HG03045 (cell line): ENCODE measurements around the gene ACSM5.

Experiments used
- ATAC-seq: cut with Tn5 transposase; IDR thresholded peaks from one replicate; pipeline ENCODE4 v1.9.1; 2021; ENCODE audit warnings: mild to moderate bottlenecking, moderate library complexity; ENCODE audit not compliant: unreplicated experiment

Gene ACSM5

GRCh38 chr16:20409398-20410120 lies at the start of gene ACSM5:
ACSM5 (plus strand) TSS chr16:20409534; CDS start chr16:20411485, 1,951 bp downstream.
- ATAC-seq: no peak

DNA sequence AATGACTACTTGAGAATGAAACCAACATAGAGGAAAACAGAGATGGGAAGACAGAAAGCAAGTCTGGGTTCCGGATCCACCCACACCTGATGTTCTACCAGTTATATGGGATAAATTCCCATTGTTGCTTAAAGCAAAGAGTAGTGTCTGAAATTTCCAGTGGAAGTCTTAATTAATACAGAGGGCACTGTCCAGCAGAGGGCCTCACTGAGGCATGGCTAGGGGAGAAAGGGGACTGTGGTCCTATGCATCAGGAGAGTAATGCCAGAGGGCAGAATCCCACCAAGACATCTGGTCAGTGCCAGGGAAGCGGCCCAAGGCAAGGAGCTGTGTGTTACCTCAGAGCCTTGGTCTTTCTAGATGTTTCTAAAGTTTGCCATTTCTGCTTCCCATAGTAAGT lies 49.3 kb upstream of the ACSM5 start:
- ATAC-seq: no peak

GRCh38 chr16:20363191-20363590 lies 46.1 kb upstream of the ACSM5 start:
- ATAC-seq: no peak

GRCh38 chr16:20364051-20364450 lies 45.3 kb upstream of the ACSM5 start:
- ATAC-seq: no peak

DNA sequence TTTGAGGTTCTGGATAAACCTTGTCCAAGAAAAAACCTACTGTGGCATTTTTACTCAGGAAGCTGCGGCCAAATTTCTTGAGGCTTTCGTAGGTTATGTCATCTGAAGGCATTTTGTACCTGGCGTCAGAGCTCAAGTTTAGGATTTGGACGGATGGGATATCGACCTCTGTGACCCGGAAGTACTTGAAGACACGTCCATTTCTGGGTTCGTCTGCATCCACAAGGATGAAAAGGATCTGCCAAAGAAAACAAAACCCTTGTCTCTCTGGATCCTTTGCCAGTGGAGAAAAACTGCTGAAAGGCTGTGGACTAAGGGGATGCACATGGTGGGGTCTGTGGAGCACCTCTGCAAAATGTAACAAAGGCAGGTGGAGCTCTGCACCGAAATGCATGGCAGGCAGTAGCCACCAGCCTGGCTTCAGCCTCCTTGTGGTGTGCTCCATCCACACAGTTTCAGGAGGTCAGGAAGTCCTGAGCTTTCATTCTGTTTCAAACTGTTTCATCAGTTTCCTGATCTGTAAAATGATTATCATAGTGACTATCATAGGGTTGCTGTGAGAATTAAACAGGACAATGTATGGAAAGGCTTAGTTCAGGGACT lies 39.8 kb upstream of the ACSM5 start:
- no peak for ATAC-seq

- ATAC-seq: no peak
Observed at GRCh38 chr16:20372701-20373100, 36.6 kb upstream of the ACSM5 start.

- ATAC-seq: no peak
Observed at GRCh38 chr16:20377181-20377580, 32.2 kb upstream of the ACSM5 start.

DNA sequence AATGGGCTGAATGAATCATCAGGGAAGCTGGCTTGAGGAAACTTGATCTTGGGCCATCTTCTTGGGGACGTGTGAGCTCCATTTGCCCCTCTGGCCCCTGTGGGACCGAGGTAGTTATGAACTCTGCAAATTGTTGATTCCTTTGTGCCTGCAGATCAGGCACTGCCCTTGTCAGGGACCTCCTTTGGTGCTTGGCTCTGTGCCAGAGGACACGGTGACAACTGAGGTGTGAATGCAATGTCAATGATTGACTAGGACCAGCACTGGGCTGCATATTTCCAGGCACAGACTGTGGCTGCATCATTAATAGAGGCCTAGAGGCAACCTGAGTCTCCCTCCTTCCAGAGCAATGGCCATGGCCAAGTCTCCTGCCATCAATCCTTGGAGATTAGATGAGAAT lies 28.6 kb upstream of the ACSM5 start:
- no peak for ATAC-seq

- ATAC-seq: no peak
Observed at GRCh38 chr16:20382202-20382948, 27.0 kb upstream of the ACSM5 start.

GRCh38 chr16:20383106-20384029 lies 26.0 kb upstream of the ACSM5 start:
- no peak for ATAC-seq

- ATAC-seq: no peak
Observed at GRCh38 chr16:20385844-20386832, 23.2 kb upstream of the ACSM5 start.

DNA sequence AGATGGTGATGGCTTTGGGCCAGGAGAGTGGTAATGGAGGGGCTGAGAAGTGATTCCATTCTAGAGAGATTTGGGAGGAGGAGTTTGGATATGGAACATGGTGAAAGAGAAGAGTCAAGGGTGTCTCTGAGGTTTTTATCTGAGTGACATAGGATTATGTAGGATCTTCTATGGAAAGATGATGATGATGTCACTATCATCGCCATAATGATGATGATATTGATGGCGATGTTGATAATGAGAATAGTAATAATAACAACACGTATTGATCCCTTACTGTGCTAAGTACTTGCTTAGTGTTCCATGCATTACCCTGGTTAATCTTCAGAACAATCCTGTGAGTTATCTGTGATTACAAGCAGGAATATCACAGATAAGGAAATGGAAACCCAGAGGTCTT lies 21.4 kb upstream of the ACSM5 start:
- ATAC-seq: no peak

GRCh38 chr16:20388854-20389253 lies 20.5 kb upstream of the ACSM5 start:
- no peak for ATAC-seq

GRCh38 chr16:20391045-20391444 lies 18.3 kb upstream of the ACSM5 start:
- ATAC-seq: no peak

DNA sequence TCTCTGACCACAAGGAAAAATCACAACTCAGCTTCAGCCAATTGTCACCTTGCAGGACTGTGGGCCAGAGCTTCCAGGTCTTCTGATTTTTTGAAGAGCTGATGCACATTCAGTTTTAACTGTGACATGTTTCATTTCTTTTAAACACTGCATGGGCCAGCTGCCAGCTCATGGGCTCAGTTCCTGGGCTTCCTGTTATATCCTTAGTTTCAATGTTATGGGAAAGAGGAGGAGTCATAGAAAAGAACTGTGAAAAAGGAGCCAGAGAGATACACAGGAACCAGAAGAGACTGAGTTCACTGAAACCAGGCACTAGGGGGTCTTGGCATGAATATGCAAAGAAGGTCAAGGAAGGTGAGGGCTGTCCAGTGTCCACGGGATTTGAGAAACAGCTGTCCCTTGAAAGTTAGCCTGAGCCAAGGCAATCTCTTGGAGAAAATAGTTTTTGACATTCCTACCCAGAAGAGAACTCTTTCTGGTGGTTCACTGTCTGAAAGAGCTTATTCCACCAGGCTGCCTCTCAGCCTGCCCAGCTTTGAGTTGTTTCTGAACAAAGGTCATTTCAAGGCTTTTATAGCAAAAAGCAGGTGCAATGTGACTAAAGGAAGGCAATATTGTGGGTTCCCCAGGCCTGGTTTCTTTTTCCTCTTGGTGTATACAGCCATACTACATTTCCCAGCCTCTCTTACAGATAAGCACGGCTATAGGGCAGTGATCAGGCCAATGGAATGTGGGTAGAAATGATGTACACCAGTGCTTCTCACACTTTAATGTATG lies 15.3 kb upstream of the ACSM5 start:
- no peak for ATAC-seq

DNA sequence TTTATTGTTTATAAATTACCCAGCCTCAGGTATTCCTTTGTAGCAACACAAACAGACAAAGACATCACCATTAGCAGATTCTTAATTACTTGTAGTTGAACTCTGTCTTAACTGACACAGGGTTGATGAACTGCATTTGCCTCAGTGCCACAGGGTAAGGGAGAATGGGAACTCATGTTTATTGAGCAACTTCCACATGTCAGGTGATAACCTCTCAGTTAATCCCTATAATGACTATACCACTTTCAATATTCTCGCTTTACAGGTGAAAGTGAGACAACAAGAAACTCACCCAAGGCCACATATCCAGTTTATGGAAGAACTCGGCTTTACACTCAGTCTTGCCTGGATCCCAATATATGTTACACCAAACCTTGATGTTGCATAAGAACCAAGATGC lies 13.4 kb upstream of the ACSM5 start:
- no peak for ATAC-seq

DNA sequence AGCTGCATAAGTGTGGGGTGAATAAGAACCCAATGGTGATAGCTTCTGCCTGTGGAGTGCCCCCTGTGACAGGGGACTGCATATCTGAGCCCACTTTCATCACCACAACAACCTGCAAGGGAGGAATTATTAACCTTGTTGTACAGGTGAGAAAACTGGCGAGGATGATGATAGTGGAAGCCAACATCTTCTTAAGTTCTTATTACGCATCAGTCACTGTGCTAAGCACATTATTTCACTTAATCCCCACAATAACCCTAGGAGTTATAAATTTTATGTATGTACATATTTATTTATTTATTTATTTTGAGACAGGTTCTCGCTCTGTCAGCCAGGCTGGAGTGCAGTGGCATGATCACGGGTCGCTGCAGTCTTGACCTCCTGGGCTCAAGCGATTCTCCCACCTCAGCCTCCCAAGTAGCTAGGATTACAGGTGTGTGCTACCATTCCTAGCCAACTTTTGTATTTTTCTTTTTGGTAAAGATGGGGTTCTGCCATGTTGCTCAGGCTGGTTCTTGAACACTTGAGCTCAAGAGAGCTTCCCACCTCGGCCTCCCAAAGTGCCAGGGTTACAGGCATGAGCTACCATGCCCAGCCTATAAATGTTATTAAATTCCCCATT lies 12.4 kb upstream of the ACSM5 start:
- ATAC-seq: no peak

DNA sequence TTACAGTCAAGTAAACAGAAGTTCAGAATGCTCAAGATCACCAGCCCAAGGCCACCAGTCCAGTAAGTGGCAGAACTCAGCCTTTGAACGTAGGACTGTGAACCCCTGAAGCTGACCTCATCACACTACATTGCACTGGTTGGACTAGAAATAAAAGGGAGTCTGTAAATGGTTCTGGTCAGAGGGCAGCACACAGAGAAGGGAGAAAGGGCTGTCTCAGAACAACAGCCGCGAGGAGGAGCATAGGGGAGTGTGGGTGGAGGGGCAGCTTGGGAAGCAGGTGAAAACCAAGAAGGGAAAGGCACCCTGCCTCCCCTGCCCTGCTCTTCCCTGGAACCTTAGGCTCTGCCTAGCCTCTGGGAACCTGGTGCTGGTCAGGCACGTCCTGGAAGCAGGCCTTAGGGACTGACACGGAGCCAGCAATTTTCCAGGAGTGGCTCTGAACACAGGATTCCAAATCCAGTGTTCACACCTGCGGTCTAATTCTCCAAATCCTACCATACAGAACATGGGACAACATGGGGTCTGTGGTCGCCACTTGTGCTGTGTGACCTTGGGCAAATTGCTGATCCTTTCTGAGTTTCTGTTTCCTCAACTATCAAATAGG lies 11.8 kb upstream of the ACSM5 start:
- ATAC-seq: no peak
